ENCODE results near the gene MINDY4. TPM values are rescaled to one million over a fixed set of nuclear protein-coding genes. Genes with fewer than 3 reads are reported as not detected.
A peak's percentile ranks its signal among the peaks of the same experiment; 100 is the strongest.

Gene MINDY4
- total RNA-seq, 6 donors from 2014 or later = 7.7 to 43.0 (median 19.4) TPM

- Histone ChIP-seq H3K27me3 (no peaks in the 10 kb centered on the region), H3K36me3 (peaks cover 0 to 13% (median 6%) of the 10 kb centered on the region in 4 donors), H3K4me3 (no peak overlapping the region), H3K9me3 (no peaks in the 10 kb centered on the region), H3K4me1 (peaks cover 21 to 54% (median 43%) of the 10 kb centered on the region in 4 donors), H3K27ac (peak overlapping the region; percentile 12 to 92 (median 52))
- TF ChIP-seq EP300 (IDR thresholded peaks at IDR 0.05) (no peak), CTCF (IDR thresholded peaks at IDR 0.05) (no peak), POLR2AphosphoS5 (IDR thresholded peaks at IDR 0.05) (no peak), POLR2A (IDR thresholded peaks at IDR 0.05) (no peak)
- no peak for DNase-seq
- no peak for ATAC-seq (ENCODE audit: low FRiP score in 2 of 2)
- WGBS, 2 donors = 92 to 93% methylated on average over 7 of the region's 7 CpGs
Measured at GRCh38 chr7:30841801-30842541, 70.8 kb downstream of the MINDY4 start.

- ATAC-seq (ENCODE audit: low FRiP score in 2 of 2) (peak; percentile 16 to 67), DNase-seq (peak; percentile 65 to 68)
- Histone ChIP-seq H3K4me3 (no peak overlapping the region), H3K4me1 (peaks cover 21 to 56% (median 43%) of the 10 kb centered on the region in 4 donors), H3K27ac (peak overlapping the region; percentile 77 to 92 (median 82)), H3K27me3 (no peaks in the 10 kb centered on the region), H3K36me3 (peaks cover 0 to 13% (median 3%) of the 10 kb centered on the region in 4 donors), H3K9me3 (no peaks in the 10 kb centered on the region)
- 69 to 70% methylated on average over 8 of the region's 8 CpGs for WGBS, 2 donors
- TF ChIP-seq CTCF (IDR thresholded peaks at IDR 0.05) = no peak
- TF ChIP-seq POLR2A (IDR thresholded peaks at IDR 0.05) = peak in 1 of 4 donors; percentile 12
- peak in 3 of 4 donors; percentile 55 to 95 (median 74) for TF ChIP-seq EP300 (IDR thresholded peaks at IDR 0.05)
- peak; percentile 27 to 61 for TF ChIP-seq POLR2AphosphoS5 (IDR thresholded peaks at IDR 0.05)
Measured at GRCh38 chr7:30842542-30843451, 71.6 kb downstream of the MINDY4 start.

GRCh38 chr7:30843741-30844482 lies 72.7 kb downstream of the MINDY4 start:
- H3K27me3 ChIP-seq = no peaks in the 10 kb centered on the region
- H3K9me3 ChIP-seq = no peaks in the 10 kb centered on the region
- H3K27ac ChIP-seq = peak overlapping the region; percentile 77 to 92 (median 82)
- no peak for ATAC-seq (ENCODE audit: low FRiP score in 2 of 2)
- H3K36me3 ChIP-seq = peaks cover 0 to 13% (median 3%) of the 10 kb centered on the region in 4 donors
- peaks cover 23 to 64% (median 53%) of the 10 kb centered on the region in 4 donors for H3K4me1 ChIP-seq
- WGBS, 2 donors = 82 to 88% methylated on average over 7 to 9 of the region's 11 CpGs
- DNase-seq = peak in 1 of 2 donors; percentile 69
- peak in 1 of 6 experiments; percentile 31 for TF ChIP-seq CTCF (IDR thresholded peaks at IDR 0.05)
- no peak for TF ChIP-seq POLR2A (IDR thresholded peaks at IDR 0.05)
- H3K4me3 ChIP-seq = no peak overlapping the region

- no peak overlapping the region for H3K4me3 ChIP-seq
- peaks cover 23 to 64% (median 54%) of the 10 kb centered on the region in 4 donors for H3K4me1 ChIP-seq
- 84 to 95% methylated on average over 4 of the region's 4 CpGs for WGBS, 2 donors
- DNase-seq (no peak), ATAC-seq (ENCODE audit: low FRiP score in 2 of 2) (no peak)
- TF ChIP-seq EP300 (IDR thresholded peaks at IDR 0.05) (no peak), CTCF (IDR thresholded peaks at IDR 0.05) (no peak), POLR2A (IDR thresholded peaks at IDR 0.05) (no peak), POLR2AphosphoS5 (IDR thresholded peaks at IDR 0.05) (no peak)
- H3K27ac ChIP-seq = peak overlapping the region; percentile 77 to 92 (median 82)
- no peaks in the 10 kb centered on the region for H3K27me3 ChIP-seq
- peaks cover 0 to 13% (median 3%) of the 10 kb centered on the region in 4 donors for H3K36me3 ChIP-seq
- no peaks in the 10 kb centered on the region for H3K9me3 ChIP-seq
Measured at GRCh38 chr7:30844483-30844874, 73.3 kb downstream of the MINDY4 start.
